Astrocyte (in vitro differentiated cells and primary cell): Measurements from ENCODE around the gene CD37. TPM values are rescaled to one million over a fixed set of nuclear protein-coding genes. Genes with fewer than 3 reads are reported as not detected.

ENCODE experiments used
- DNase-seq: peaks from one replicate; pipeline ENCODE4 v3.0.0-alpha.2; 2010; ENCODE audit warnings: low read depth
- FAIRE-seq: peaks from 2 replicates; lab custom pipeline; 2011; peaks lifted over from hg19 to GRCh38; lab: Jason Lieb, UNC
- H2AFZ ChIP-seq: 2 replicates; pipeline ENCODE4 v1.6.0; 2012; ENCODE audit warnings: low read depth, low read length, inconsistent platforms
- H3K27ac ChIP-seq: 2 replicates; pipeline ENCODE4 v1.5.1; 2011; ENCODE audit warnings: low read depth, low read length, inconsistent platforms
- H3K27me3 ChIP-seq: 2 replicates; pipeline ENCODE4 v1.6.0; 2011; ENCODE audit warnings: low read length, inconsistent platforms; ENCODE audit not compliant: insufficient read depth
- H3K36me3 ChIP-seq: 2 replicates; pipeline ENCODE4 v1.5.1; 2011; ENCODE audit warnings: low read length, inconsistent platforms; ENCODE audit not compliant: insufficient read depth
- H3K4me1 ChIP-seq: 2 replicates; pipeline ENCODE4 v1.5.1; 2011; ENCODE audit warnings: low read length, inconsistent platforms; ENCODE audit not compliant: insufficient read depth
- H3K4me2 ChIP-seq: 2 replicates; pipeline ENCODE4 v1.6.0; 2012; ENCODE audit warnings: low read length, inconsistent platforms
- H3K4me3 ChIP-seq: 2 replicates; pipeline ENCODE4 v1.5.1; 2011; ENCODE audit warnings: low read depth, mild to moderate bottlenecking, low read length, inconsistent platforms; ENCODE audit not compliant: insufficient read depth
- H3K79me2 ChIP-seq: 2 replicates; pipeline ENCODE4 v1.6.0; 2012; ENCODE audit warnings: mild to moderate bottlenecking, low read length, inconsistent platforms; ENCODE audit not compliant: insufficient read depth
- H3K9ac ChIP-seq: 2 replicates; pipeline ENCODE4 v1.6.0; 2012; ENCODE audit warnings: mild to moderate bottlenecking, low read length, inconsistent platforms
- H3K9me3 ChIP-seq: 2 replicates; pipeline ENCODE4 v1.5.1; 2012; ENCODE audit warnings: low read depth, mild to moderate bottlenecking, low read length, inconsistent platforms; ENCODE audit not compliant: insufficient read depth
- H4K20me1 ChIP-seq: 2 replicates; pipeline ENCODE4 v1.6.0; 2012; ENCODE audit warnings: low read length, inconsistent platforms; ENCODE audit not compliant: insufficient read depth
- H3K27ac Mint-ChIP-seq: one replicate; pipeline ENCODE4 v1.8.0; 2021; ENCODE audit warnings: mild to moderate bottlenecking, mixed read lengths; ENCODE audit not compliant: unreplicated experiment
- H3K27me3 Mint-ChIP-seq: one replicate; pipeline ENCODE4 v1.8.0; 2021; ENCODE audit warnings: low read depth, mixed read lengths; ENCODE audit not compliant: unreplicated experiment
- H3K36me3 Mint-ChIP-seq: one replicate; pipeline ENCODE4 v1.8.0; 2021; ENCODE audit warnings: low read depth, mixed read lengths; ENCODE audit not compliant: unreplicated experiment
- H3K4me1 Mint-ChIP-seq: one replicate; pipeline ENCODE4 v1.8.0; 2021; ENCODE audit warnings: low read depth, mixed read lengths; ENCODE audit not compliant: unreplicated experiment
- H3K4me3 Mint-ChIP-seq: one replicate; pipeline ENCODE4 v1.8.0; 2021; ENCODE audit warnings: mild to moderate bottlenecking, moderate library complexity, mixed read lengths; ENCODE audit not compliant: unreplicated experiment
- H3K9me3 Mint-ChIP-seq: one replicate; pipeline ENCODE4 v1.8.0; 2021; ENCODE audit warnings: mild to moderate bottlenecking, mixed read lengths; ENCODE audit not compliant: unreplicated experiment
- CTCF ChIP-seq: IDR thresholded peaks from 2 replicates; pipeline ENCODE4 v1.5.1; 2011; ENCODE audit warnings: low read depth, mild to moderate bottlenecking, inconsistent platforms, low read length, moderate library complexity; ENCODE audit not compliant: insufficient read depth
- EZH2 ChIP-seq: IDR thresholded peaks from 2 replicates; pipeline ENCODE4 v1.6.1; 2012; ENCODE audit warnings: mild to moderate bottlenecking, low read length, inconsistent platforms; ENCODE audit not compliant: insufficient read depth
- total RNA-seq: library from RNA; stranded (reverse); gene quantifications from 2 replicates; pipeline ENCODE4 v1.2.1, GENCODE V29; 2021

The CD37 gene
- total RNA-seq, 1 donor from 2014 or later = 0.20 TPM

DNA sequence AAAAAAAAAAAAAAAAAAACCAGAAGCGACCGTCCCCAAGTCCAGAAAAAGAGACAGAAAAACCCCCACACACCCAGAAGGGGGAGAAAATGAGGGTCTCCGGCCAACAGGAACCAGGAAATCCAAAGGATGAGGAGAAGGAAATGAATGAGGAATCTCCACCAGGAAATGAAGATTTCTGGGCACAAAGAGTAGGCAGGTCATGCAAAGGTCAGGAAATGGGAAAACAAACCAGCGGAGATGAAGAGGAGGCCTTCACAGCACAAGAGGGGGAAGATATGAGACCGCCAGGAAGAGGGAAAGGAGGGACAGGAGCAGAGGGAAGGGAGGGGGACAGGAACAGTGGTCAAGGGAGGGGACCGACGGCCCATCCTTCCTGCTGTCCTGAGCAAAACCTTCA is 21.2 kb downstream of the CD37 start:
- no peak for DNase-seq
- no peaks in the 10 kb centered on the region for H3K9me3 Mint-ChIP-seq
- H3K36me3 Mint-ChIP-seq = peaks cover 25% of the 10 kb centered on the region
- H3K36me3 ChIP-seq = peaks cover 17% of the 10 kb centered on the region
- H4K20me1 ChIP-seq = peaks cover 43% of the 10 kb centered on the region
- no peak overlapping the region for H2AFZ ChIP-seq
- H3K4me1 ChIP-seq = peaks cover 13% of the 10 kb centered on the region
- H3K9ac ChIP-seq = no peak overlapping the region
- H3K27me3 Mint-ChIP-seq = no peaks in the 10 kb centered on the region
- peaks cover 14% of the 10 kb centered on the region for H3K4me1 Mint-ChIP-seq
- H3K4me3 Mint-ChIP-seq = no peak overlapping the region
- H3K27me3 ChIP-seq = no peaks in the 10 kb centered on the region
- H3K27ac Mint-ChIP-seq = no peak overlapping the region
- no peak for TF ChIP-seq CTCF
- FAIRE-seq = no peak
- H3K4me3 ChIP-seq = no peak overlapping the region
- no peak overlapping the region for H3K27ac ChIP-seq
- no peaks in the 10 kb centered on the region for H3K9me3 ChIP-seq
- peak overlapping the region; percentile 37 for H3K4me2 ChIP-seq
- peaks cover 43% of the 10 kb centered on the region for H3K79me2 ChIP-seq

GRCh38 chr19:49357186-49357585 is 22.0 kb downstream of the CD37 start:
- Mint-ChIP-seq H3K4me1 (peaks cover 14% of the 10 kb centered on the region), H3K27me3 (no peaks in the 10 kb centered on the region), H3K9me3 (no peaks in the 10 kb centered on the region), H3K27ac (no peak overlapping the region), H3K4me3 (peak overlapping the region; percentile 16), H3K36me3 (peaks cover 20% of the 10 kb centered on the region)
- peaks cover 51% of the 10 kb centered on the region for H3K79me2 ChIP-seq
- no peaks in the 10 kb centered on the region for H3K27me3 ChIP-seq
- FAIRE-seq (no peak), DNase-seq (no peak)
- peaks cover 42% of the 10 kb centered on the region for H4K20me1 ChIP-seq
- no peak overlapping the region for H2AFZ ChIP-seq
- no peak overlapping the region for H3K4me3 ChIP-seq
- H3K4me1 ChIP-seq = peaks cover 13% of the 10 kb centered on the region
- no peak overlapping the region for H3K4me2 ChIP-seq
- no peaks in the 10 kb centered on the region for H3K9me3 ChIP-seq
- H3K27ac ChIP-seq = no peak overlapping the region
- TF ChIP-seq CTCF = no peak
- no peak for TF ChIP-seq EZH2
- no peak overlapping the region for H3K9ac ChIP-seq
- H3K36me3 ChIP-seq = peaks cover 17% of the 10 kb centered on the region

- DNase-seq (no peak), FAIRE-seq (no peak)
- Mint-ChIP-seq H3K27ac (peak overlapping the region; percentile 87), H3K4me3 (no peak overlapping the region), H3K36me3 (peaks cover 14% of the 10 kb centered on the region), H3K9me3 (no peaks in the 10 kb centered on the region), H3K27me3 (peaks cover under 1% of the 10 kb centered on the region), H3K4me1 (peaks cover 14% of the 10 kb centered on the region)
- H3K36me3 ChIP-seq = peaks cover 8% of the 10 kb centered on the region
- no peaks in the 10 kb centered on the region for H3K27me3 ChIP-seq
- H2AFZ ChIP-seq = no peak overlapping the region
- no peak overlapping the region for H3K27ac ChIP-seq
- H3K9ac ChIP-seq = peak overlapping the region; percentile 98
- no peak overlapping the region for H3K4me3 ChIP-seq
- H3K4me1 ChIP-seq = peaks cover 21% of the 10 kb centered on the region
- TF ChIP-seq EZH2 = no peak
- no peak for TF ChIP-seq CTCF
- H3K79me2 ChIP-seq = peaks cover 55% of the 10 kb centered on the region
- peak overlapping the region; percentile 93 for H3K4me2 ChIP-seq
- no peaks in the 10 kb centered on the region for H3K9me3 ChIP-seq
- peaks cover 24% of the 10 kb centered on the region for H4K20me1 ChIP-seq
Observed at GRCh38 chr19:49359851-49360820, 24.9 kb downstream of the CD37 start.
